NOMO-1 treated with dmso at 0.1 percent for 144 hours (cell line): Measurements from ENCODE around the gene LINGO4.

Source experiments
- DNase-seq: peaks from one replicate; lab custom pipeline; 2025; ENCODE audit not compliant: unreplicated experiment; lab: John Stamatoyannopoulos, UW

The LINGO4 gene, protein sequence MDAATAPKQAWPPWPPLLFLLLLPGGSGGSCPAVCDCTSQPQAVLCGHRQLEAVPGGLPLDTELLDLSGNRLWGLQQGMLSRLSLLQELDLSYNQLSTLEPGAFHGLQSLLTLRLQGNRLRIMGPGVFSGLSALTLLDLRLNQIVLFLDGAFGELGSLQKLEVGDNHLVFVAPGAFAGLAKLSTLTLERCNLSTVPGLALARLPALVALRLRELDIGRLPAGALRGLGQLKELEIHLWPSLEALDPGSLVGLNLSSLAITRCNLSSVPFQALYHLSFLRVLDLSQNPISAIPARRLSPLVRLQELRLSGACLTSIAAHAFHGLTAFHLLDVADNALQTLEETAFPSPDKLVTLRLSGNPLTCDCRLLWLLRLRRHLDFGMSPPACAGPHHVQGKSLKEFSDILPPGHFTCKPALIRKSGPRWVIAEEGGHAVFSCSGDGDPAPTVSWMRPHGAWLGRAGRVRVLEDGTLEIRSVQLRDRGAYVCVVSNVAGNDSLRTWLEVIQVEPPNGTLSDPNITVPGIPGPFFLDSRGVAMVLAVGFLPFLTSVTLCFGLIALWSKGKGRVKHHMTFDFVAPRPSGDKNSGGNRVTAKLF

DNA sequence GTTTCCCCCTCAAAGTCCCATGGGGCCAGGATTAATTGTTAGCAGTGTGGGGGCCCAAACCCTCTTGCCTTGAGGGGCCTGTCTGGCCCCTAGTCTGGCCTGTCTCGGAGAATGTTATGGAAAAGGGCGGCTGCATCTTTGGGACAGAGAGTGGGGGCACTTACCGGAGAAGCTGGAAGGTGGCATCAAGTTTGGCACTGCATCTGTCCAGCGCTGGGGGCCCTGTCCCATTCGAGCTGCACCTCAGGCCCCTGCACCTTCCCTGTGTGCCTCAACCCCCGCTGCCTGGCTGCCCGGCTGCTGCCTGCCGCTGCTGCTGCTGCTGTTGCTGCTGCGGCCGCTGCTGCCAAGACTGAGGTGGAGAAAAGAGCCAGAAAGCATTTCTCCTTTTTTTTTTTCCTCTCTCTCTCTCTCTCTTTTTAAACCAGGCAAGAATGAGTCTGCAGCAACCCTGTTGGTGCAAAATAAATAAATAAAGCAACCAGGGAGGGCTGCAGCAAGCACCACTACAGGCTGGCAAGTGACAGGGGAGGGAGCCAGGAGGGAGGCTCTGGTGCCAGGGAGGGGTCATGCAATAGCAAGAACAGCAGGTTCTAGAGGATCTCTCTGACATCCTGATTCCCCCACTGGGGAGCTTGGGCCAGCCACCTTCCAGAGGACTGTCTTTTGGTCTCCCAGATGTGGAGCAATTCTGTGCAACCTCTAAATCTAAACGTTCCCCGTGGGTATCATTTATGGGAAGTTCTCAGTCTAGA, at the start of gene LINGO4:
LINGO4 (minus strand) TSS at position 354 of the 755 bp plus-strand sequence. CDS start 2,715 bp downstream, outside the sequence.
- DNase-seq, result no peak

DNA sequence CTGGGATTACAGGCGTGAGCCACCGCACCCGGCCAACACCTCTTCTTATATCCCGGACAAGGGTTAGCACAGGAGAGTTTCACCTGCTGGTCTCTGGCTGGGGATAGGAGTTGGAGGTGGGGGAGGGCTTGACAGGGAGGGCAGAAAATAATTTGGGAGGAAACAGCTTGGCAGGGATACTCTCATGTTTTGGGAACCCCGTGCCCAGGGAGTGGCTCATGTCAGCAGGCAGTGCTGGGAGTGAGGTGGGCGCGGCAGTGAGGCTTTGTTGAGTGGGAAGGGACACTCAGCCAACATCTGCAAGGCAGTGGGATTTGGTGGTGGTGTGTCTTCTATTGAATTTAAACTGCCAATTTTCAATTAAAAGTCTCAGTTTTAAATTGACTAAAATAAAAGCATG, 49.4 kb upstream of the LINGO4 start:
- no peak for DNase-seq

DNA sequence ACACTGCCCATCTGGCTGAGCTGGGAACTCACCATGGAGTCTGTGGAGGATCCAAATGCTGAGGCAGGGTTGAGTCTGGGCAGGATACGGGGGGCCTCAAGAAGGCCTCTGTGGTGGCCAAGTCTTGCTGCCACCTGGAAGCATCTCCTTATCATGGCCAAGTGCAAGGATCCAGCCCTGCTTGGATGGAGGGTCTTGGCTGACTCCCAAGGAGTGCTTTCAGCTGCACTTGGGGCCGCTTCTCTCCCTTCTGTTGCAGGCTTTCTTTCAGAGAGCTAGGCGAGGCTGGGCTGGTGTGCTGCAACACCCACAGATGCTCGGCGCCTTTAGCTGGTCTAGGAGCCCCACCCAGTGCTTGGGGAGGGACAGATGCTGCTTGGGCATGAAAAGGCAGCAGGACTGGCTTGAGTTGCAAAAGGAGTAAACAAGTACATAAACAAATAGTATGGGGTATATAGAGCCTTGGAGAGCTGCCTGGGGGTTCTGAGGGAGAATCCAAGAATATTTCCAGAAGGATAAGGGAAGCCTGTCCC, 48.3 kb upstream of the LINGO4 start, which contains the start of gene THEM5:
THEM5 (minus strand) TSS at position 302 of the 533 bp plus-strand sequence; CDS start at position 155, 147 bp downstream.
- DNase-seq, result no peak

GRCh38 chr1:151852733-151853132, 47.5 kb upstream of the LINGO4 start:
- DNase-seq, result no peak

- DNase-seq, result no peak
Measured at GRCh38 chr1:151851886-151852285, 46.7 kb upstream of the LINGO4 start.

DNA sequence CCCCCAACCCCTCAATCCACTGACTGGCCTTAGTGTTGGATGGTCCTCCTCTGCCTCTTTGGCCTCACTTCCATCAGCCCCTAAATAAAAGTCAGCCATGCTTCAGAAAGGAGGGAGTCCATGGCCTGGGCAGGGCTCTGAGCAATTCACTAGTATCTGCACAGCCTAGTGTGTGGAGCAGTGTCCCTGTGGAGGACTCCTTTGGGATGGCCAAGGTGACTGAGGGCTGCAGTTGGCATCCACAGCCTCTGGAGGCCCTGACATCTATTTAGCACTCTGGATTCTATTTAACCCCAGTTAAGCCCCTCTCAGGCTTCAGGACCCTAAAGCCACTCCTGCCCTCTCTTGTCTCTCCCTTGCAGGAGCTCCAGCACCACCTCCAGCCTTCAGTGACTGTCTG, 44.7 kb upstream of the LINGO4 start:
- no peak for DNase-seq

DNA sequence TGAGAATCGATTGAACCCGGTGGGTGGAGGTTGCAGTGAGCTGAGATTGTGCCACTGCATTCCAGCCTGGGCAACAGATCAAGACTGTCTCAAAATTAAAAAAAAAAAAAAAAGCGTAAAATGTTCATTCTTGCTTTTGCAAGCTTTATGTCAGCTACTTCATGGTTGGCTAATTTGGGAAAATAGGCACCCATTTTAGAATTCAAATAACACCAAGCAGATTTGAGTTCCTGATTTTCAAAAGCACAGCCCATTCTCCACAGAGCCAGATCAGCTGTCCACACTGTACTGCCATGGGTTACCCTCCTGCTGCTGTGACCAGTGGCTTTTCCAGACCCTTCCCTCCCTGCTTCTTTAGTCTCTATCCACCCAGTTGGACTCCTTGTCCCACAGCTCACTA, 43.9 kb upstream of the LINGO4 start:
- DNase-seq, result no peak

- DNase-seq, result no peak
Measured at GRCh38 chr1:151847867-151848596, 42.8 kb upstream of the LINGO4 start.

DNA sequence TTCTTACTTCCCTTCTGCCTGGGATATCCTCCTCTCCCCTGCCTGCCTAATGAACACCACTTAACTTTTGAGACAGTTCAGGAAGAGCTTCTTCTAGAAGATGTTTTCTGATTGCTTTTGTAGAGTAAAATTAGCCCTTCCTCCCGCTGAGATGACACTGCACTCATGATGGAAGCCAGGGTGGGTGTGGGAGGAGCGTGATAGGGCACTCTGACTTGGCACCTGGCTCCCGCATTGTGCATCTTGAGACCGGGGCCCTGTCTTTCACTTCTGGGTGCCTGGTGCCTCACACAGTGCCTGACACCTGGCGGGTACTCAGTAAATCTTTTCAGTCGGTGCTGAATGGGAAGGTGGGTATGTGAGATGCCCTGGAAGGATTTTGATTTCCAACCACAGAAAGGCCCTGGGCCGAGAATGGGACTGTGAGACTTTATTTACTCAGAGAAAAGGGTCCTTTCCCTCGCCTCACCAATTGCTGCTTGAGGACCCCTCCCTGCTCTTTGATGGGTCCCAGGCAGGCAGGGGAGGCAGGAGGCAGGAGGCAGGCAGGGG, 41.5 kb upstream of the LINGO4 start:
- DNase-seq, result no peak

DNA sequence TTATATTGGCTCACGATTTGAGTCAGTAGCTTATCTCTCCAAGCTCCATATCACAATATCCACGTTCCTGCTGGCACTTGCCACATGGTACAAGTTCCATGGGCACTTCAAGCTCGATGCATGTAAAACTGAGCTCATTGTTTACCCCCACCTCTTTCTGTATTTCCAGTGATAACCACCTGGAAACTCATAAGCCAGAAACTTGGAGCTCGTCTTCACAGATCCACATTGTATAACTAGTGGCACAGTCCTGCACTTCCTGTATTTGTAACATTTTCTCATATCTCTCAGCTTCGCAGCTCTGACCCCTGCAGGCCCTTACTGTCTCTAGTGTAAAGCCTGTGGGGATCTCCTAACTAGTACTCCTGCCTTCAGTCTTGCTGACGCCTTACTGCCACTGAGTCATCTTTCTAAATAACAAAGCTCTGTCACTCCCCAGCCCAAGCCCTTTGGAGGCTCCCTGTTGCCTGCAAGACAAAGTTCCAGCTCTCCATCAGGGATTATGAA, 40.9 kb upstream of the LINGO4 start:
- DNase-seq, result no peak

DNA sequence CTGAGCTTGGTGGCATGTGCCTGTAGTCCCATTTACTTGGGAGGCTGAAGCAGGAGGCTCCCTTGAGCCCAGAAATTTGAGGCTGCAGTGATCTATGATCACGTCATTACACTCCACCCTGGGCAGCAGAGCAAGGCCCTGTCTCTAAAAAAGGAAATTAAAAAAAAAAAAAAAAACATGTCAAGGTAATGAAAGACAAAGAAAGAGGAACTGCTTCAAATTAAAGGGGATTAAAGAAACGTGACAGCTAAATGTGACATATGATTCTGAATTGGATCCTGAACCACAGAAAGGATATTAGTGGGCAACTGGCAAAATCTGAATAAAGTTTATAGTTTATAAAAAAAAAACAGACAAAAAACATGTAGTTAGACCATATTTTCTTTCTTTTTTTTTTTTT, 38.2 kb upstream of the LINGO4 start:
- DNase-seq, result no peak

- DNase-seq, result no peak
Measured at GRCh38 chr1:151841141-151841540, 35.9 kb upstream of the LINGO4 start.

GRCh38 chr1:151840421-151840820, 35.2 kb upstream of the LINGO4 start:
- no peak for DNase-seq

GRCh38 chr1:151839457-151840403, 34.5 kb upstream of the LINGO4 start, which contains the start of gene C2CD4D:
C2CD4D (minus strand) TSS chr1:151839820; CDS start chr1:151838989, 831 bp downstream.
- DNase-seq, result no peak

DNA sequence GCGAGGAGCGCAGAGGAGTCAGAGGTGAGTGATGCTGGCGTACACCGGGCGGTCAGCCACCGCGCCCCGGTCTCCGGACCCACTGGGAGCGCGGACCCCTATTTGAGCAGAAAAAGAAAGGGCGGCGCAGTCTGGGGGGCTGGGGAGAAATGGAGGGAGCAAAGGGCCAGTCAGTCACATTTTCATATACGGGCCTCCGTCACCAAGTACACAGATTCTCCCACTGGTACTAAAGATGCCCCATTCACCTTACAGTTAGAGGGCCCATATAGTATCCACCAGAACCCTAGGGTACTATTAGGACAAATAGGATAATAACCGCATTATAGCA, 33.8 kb upstream of the LINGO4 start:
- no peak for DNase-seq

DNA sequence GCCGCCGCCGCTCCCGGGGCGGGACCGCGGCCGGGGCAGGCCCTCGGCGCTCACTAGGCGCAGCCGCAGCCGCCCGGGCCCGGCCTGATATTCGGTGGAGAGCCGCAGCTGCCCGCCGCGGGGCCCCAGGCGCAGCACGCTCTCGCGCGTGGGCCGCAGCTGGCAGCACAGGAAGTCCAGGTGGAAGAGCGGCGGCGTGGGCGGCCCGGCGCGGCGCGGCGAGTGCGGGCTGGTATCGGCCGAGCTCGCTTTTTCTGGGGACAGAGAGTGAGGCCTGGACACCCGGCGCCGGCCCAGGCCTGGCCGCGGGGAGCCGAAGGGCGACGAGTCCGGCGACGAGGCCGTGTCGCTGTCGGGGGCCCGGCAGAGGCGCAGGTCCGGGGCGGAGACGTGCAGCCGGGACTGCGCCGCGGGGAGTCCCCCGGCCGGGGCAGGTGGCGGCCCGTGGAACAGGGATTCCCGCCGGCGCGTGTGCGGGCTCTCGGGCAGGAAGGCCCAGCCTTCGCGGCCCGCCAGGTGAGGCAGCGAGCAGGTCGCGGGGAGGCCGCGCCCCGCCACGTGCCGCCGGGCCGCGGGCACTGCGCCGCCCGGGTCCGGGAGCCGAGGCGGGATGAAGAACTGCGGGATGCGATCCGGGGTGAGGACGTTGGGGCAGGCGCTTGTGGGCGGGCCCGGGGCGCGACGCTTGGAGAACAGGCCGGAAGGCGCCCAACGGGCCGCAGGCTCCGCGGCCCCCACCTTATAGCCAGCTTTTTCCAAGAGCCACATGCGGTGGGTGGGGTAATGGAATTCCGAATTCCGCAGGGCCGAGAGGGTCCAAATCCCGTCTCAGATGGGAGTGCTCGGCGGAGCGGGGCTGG, 33.2 kb upstream of the LINGO4 start:
- DNase-seq, result no peak

DNA sequence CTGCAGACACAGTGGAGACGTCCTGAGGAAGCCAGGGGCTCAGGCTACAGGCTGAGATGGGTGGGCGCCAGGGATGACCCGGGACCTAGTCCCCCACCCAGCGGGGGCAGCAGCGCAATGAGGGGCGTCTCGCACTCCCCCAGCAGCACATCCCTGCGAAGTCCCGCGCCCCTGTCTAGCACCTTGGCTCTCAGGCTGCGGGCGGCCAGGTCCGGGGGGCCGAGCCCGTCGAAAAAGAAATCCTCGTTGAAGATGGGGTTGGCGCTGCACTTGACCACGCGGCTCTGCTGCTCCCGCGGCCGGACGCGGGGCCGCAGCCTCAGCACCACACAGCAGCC, 32.6 kb upstream of the LINGO4 start:
- DNase-seq, result no peak

DNA sequence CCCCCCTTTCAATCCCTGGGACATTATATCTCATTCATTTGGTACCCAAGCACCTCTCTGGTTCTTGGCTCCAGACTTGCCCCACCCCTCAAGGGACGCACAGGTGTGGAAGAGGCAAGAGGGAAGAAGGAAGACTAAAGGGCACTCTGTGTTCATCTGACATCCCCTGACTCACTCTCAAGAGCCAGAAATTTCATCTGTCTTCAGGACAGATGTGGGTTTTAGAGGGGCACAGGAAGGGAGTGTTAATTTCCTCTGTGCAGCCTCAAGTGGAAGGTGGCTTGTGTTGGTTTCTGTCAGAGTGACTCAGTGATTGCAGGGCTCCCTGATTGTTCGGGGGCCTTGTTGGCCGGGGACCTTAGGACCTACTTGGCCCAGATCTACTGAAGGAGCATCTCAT, 32.0 kb upstream of the LINGO4 start:
- no peak for DNase-seq
